Embryonic facial prominence (tissue), 1 donor: ENCODE data around the gene ASCC2.

Experiments used
- DNase-seq: peaks from one replicate; pipeline ENCODE4 v3.0.0-alpha.2; 2016; ENCODE audit errors: extremely low spot score

Gene ASCC2

DNA sequence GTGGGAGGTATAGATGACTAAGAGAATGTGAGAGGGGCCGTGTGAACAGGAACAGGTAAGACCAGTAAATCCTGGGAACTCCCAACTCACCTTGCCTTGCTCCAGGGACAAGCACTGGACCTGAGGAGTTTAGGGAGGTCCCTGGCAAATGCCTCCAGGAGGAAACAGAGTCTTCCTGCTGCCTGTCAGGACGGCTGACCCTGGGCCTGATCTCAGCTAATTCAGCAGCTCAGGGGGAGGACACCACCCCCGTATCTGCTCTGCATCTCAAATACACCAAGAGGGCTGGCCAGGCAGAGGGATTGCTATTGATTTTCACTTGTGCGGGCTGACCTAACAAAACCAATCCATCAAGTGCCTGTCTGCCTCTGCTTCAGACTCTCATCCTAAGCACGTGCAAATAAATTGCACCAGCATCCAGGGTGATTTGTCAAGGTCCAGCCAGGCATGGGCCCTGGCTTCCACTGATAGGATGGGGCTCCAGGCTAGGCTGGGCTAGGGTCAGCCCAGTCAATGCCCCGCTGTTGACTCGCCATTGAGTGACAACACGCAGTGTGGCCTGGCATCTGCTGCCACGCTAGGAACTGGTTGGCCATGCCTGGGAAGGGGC, 50.6 kb downstream of the ASCC2 start:
- DNase-seq, result no peak

DNA sequence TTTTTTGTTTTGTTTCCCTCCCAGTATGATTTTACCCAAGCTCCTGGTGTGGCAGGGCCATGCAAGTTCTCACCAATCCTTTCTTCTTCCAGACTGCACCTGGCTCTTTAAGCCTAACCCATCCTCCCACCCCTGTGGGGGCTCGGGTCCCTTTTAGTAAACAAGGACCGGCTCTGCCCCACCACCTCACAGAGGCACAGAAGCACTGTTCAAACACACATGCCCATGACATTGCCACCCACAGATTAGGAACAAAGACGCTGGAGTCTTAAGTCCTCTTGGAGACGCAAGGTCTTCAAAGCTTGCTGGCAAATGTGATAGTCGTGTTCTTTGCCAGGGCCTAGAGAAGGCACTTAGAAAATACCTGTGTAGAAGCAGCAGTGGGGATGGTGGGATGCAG, 52.0 kb downstream of the ASCC2 start:
- DNase-seq, result no peak

DNA sequence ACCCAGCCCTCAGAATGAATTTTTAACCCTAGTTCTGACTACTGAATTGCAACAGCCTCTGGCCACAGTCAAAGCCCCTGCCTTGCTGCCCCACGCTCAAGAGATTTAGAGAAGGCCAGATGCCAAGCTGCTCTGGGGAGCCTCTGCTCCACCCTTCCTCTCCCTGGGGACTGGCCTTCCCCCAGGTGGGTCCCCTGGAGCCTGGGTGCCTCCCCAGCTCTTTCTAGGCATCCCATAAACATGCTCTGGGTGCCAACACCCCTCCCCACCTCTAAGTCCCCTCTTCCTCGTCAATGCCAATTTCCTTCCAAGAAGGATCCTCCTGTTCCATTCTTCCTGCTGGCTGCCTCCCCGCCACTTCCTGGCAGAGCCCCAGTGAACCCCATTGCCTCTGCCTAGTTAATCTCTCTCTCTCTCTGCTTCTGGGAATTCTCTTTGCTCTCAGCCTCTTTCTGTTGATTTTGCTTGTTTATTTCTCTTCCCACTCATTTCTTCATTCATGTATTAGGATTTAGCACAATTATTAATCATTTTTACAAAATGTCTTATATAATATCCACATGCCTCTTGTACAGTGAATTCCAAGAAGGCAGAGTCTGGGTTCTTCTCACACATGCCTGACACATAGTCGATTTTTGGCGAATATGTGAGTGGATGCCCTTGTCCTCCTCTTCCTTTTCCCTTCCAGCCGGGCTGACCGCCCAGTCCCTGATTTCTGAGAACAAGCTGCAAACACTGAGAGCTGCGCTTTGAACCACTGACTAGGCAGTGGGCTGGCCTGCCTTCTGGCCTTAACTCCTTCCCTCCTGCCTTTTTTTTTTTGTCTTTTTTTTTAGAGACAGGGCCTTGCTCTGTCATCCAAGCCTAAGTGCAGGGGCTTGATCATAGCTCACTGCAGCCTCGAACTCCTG, 53.4 kb downstream of the ASCC2 start:
- DNase-seq, result no peak

DNA sequence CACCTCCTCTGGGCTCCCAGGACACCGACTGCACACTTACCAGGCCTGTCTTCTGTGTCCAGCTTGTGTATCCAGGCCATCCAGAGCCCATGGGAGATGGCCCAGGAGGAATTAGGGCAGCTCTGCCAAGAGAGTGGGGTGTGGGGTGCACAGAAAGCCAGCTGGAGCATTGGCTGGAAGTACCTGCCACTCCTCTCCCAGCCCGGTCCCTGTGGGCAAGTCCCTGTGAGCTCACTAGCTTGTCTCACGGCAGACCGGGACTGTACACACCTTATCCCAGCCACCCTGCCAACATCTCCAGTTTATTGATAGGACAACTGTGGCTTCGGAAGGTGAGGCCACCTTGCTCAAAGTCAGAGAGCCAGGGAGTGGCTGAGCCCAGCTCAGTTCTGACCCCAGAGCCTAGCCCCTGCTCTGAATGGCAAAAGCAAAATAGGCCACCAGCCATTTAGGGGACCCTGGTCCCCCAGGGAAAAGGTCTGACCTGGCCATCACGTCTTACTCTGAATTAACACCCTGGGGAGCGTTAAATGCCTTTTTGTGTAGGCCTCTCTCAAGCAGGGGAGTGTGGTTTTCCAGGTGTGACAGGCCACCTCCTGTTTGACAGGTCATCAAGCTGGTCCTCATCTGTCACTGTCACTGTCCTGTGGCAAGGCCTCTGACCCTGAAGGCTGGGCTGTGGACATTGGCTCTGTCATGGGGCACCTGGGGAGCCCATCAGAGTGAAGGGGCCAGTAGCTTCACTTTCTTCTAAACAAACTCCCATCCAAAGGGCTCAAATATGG, 55.8 kb downstream of the ASCC2 start:
- DNase-seq, result no peak

DNA sequence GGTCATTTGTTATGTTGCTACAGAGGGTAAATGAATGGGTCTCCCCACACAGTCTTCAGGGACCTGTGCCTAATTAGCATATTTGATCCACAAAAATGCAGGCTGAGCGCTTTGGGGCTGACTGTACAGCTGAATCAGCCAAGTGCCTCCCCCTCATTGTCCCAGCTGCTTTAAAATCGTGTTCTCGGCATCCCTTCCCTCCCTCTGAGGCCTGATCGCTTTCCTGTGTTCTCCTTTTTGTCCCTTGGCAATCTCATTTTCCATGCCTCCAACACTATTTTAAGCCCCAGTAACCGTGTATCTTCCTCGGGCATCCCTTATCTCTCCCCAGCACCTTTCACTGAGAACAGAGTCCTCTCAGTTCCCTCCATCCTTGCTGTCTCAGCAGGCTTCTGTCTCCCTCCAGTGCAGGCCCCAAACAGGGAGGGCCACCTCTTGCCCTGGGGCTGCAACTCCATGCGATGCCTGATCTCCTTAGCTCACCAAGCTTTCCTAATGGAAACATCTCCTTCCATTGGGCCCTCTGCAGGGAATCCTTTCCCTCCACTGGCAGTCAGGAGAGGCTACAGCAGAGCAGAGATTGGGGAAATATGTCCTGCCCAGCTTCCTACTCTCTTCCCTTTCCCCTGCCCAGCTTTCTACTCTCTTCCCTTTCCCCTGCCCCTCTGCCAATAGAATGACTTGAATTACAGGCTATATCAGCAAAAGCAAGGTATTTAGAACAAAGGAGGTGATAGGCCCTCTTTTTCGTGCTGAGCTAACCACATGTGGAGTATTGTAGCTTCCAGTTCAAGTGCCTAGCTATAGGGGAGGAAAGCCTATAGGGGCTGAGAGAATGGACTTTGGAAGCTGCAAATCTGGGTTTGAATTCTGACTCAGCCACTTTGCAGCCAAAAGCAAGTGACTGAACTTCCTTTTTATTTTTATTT, 57.1 kb downstream of the ASCC2 start:
- DNase-seq, result no peak

DNA sequence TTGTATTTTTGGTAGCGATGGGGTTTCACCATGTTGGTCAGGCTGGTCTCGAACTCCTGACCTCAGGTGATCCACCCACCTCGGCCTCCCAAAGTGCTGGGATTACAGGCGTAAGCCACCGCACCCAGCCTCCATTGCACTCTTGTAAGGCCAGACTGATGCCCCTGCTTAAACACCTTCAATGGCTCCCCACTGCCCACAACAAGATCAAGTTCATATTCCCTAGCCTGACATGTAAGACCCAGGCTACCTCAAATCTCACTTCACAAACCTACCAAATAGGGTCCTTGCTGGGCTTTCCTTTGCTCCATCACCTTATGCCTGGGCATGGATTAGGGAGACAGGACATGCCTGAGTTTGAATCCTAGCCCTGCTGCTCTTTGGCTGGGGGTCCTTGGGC, 57.9 kb downstream of the ASCC2 start:
- DNase-seq, result no peak

DNA sequence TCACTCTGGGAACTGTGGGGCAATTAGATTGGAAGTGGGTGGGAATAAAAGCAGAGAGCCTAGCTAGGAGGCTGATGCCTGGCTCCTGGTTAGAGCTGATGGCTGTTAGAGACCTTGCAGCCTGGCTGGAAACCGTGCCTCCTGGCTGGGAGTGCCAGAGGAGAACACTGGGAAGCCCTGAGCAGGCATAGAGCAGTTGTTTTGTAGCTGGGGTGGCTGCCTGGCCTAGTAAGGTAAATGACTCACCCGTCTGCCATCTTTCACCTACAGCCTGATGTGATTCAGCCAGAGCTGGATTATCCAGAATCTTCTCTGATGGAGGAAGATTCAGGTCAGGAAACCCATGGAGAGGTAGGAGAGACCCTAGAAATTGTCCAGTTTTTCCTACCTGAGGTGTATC, 64.8 kb downstream of the ASCC2 start:
- no peak for DNase-seq

DNA sequence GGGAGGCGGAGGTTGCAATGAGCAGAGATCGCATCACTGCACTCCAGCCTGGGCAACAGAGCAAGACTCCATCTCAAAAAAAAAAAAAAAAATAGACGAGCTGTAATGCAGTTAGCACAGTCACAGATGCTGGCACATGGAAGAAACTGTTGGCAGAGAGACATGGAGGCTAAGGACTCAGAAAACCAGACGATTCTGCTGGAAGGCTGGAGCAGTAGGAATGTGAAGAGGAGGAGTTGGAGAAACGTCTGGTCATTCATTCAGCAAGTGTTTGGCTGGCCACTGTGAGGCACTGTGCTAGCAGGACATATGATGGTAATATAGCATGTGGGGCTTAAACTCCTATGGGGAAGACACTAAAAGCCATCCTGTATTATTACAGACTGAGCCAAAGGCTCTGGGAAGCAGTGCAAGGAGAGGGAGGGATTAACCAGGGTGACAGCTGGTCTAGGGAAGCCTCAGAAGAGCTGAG, 65.9 kb downstream of the ASCC2 start:
- no peak for DNase-seq

DNA sequence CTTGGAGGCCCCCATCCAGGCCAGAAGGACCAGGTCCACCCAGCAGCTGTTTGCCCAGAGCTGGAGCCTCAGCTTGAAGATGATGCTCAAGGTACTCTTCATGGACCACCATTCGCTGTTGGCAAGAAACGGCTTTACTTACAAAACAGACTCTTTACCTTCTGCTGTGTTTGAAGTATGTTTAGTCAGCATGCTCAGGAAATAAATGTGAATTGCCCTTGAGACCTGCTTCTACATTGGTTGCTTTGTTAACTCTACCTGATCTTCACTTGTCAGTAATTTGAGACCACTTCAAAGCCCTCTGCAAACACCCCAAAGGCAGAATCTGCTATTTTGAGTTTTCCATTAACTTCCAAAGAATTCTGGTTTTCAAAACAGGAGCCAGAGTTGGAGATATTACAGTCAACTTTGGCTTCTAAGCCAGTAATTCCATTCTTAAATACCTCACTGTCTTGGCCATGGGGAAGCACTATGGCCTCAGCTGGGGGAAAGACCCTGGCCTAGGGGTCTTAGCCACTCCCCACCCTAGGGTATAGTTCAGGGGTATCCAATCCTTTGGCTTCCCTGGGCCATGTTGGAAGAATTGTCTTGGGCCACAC, 68.3 kb downstream of the ASCC2 start:
- DNase-seq, result no peak

DNA sequence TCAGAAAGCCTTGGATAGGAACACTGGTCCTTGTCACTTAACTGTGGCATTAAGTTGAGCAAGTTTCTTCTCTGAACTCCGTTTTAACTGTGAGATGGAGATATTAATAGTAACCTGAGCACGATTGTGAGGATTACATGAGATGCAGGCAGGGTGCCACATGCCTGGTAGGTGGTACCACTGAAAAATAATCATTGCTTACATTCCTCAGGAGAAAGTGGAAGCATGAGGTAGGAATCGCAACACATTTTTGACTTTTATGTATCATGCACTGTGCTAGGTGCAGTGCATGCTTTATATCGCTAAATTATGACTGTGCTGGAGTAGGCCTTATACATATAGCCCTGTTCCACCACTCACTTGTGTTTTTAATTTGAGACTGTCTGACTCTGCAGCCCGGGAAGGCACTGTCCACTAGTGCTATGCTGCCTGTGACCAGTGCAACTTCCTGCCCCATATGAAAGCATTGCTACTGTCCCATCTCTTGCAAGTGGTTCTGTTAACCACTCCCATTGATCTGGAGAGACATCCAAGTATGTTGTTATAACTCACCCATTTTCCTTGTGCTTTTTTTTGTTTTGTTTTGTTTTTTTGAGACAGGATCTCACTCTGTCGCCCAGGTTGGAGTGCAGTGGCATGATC, 69.9 kb downstream of the ASCC2 start:
- DNase-seq, result no peak

DNA sequence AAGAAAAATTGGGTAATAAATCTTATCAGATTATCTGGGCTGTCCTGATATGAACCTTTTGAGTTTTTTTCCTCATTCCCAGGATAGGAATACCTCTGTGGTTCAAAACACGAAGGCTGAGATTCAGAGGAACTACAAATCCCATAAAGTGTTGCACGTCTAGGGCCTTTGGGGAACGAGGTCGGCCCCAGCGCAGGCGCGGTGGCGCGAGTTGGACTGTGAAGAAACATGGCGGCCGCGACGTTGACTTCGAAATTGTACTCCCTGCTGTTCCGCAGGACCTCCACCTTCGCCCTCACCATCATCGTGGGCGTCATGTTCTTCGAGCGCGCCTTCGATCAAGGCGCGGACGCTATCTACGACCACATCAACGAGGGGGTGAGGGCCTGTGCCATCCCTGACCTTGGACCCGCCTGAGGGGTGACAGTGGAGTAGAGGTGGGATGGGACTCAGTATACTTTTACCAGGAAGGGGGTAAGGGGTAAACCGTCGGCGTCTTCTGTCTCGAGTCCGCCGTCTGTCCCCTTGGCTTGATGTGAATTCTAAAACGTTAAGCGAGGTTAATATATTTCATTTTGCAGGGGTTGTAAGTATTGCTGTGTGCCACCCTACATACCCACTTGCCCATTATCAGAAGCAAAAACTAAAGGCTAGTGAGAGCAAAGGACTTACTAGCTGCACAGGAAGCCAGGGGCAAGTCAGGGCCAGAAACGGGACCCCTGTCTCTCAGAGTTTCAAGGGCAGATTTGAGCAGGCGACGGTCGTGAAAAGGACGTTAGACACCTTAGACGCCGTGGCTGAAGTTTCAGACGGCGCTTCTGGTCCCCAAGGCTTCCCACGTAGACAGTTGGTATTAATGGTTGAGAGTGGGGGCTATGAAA, 70.7 kb downstream of the ASCC2 start, which contains the start of gene UQCR10:
Gene UQCR10 (plus strand): TSS at position 199 of the 881 bp plus-strand sequence. CDS start 30 bp downstream, at position 229.
- DNase-seq, result peak; percentile 91

DNA sequence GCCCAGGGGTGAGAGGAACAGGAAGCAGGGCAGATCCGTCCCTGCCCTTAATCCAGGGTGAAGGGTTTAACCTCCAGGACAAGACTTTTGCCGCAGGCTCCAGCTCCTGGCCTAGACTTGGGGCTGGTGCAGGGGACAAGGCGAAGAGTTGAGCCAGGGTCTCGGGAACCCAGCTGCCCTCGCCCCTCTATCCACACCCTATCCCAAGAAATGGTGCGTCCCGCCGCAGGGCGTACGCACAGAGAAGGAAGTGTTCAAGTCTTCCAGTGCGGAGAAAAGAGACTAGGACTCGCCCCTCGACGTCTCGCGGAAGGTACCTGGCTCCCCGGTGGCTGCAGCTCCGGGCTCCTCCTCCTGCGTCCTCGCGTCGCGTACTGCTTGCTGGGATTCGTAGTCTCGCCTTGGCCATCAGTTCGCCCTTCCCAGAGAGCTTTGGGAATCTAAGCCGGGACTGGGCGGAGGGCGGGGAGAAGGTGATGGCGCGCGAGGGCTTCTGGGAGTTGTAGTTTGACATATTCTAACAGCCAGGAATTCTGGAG, 71.4 kb downstream of the ASCC2 start, which contains the start of gene ZMAT5:
Gene ZMAT5 (minus strand): TSS at position 376 of the 539 bp plus-strand sequence. CDS start 18,463 bp downstream, outside the sequence.
- peak; percentile 95 for DNase-seq

DNA sequence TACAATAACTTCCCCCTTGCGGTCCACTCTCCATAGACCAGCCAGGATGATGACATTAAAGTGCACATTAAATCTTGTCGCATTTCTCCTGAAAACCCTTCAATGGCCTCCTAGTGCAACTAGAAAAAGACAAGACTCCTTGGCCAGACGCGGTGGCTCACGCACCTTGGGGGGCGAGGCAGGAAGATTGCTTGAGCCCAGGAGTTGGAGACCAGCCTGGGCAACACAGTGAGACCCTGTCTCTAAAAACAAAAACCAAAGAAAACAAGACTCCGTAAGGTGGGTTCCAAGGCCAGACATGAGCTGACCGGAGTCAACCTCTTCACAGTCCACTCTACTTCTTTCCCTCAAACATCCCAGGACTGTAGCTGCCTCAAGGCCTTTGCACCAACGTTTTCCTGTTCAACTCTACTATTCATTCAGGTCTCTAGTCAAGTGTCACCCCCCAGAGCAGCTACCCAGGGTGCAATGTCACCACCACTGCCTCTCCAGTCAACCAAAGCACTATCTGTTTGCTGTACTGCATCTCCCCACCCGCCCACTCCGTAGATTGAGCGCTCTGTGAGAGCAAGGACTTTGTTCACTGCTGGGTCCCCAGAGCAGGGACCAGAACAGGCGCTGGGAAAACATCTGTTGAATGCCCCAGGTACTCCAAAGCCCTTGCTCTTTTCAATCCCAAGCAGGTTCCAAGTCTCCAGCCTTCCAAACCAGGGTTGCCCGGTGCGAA, 72.0 kb downstream of the ASCC2 start:
- DNase-seq, result no peak

DNA sequence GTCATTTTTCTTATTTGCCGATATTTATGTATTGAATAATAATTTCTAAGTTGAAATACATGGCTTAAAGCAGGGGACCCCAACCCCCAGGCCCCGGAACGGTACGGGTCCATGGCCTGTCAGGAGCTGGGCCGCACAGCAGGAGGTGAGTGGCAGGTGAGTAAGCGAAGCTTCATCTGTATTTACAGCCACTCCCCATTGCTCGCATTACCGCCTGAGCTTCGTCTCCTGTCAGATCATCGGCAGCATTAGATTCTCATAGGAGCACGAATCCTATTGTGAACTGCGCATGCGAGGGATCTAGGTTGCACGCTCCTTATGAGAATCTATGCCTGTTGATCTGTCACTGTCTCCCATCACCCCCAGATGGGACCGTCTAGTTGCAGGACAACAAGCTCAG, 75.8 kb downstream of the ASCC2 start:
- DNase-seq, result no peak

DNA sequence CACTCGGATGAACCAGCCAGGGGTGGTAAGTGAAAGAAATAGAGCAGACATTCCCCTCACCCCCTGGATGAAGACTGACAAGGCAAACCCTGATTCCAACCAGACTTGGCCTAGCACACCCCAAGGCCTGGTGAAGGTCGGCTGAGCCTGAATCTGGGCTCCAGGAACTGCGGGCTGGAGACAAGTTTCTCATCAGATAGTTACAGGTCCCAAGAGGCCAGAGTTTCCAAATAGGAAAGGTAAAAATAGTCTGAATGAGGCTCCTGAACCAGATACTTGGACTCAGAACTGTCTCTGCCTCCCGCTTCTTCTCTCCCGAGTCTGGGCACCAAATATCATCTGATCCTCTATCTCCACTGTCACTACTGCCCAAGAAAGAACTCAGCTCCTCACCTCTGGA, 79.1 kb downstream of the ASCC2 start:
- no peak for DNase-seq

DNA sequence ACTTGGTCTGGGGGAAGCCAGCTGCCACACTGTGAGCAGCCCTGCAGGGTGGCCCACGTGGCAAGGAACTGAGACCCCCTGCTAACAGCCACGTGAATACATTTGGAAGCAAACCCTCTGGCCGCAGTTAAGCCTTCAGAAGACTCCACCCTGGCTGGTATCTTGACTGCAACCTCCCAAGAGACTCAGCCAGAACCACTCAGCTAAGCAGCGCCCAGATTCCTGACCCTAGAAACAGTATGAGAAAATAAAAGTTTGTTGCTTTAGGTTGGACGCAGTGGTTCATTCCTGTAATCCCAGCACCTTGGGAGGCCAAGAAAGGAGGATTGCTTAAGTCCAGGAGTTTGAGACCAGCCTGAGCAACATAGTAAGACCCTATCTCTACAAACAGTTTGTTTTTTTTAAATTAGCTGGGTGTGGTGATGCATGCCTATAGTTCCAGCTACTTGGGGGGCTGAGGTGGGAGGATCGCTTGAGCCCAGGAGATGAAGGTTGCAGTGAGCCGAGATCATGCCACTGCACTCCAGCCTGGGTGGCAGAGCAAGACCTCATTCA, 79.9 kb downstream of the ASCC2 start:
- DNase-seq, result no peak

DNA sequence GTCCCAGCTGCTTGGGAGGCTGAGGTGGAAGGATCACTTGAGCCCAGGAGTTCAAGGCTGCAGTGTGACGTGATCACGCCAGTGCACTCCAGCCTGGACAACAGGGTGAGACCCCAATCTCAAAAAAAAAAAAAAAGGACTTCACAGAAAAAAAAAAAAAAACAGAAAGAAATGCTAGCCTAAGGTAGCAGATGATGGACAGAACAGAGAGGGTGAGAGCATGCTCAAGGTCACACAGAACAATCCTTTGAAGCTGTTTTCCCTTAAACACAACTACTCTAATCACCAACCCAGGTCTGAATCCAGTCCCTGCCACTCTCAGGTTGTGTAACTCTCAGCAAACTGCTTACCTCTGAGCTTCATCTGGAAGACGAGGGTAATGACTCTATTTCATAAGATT, 81.0 kb downstream of the ASCC2 start:
- DNase-seq, result no peak

DNA sequence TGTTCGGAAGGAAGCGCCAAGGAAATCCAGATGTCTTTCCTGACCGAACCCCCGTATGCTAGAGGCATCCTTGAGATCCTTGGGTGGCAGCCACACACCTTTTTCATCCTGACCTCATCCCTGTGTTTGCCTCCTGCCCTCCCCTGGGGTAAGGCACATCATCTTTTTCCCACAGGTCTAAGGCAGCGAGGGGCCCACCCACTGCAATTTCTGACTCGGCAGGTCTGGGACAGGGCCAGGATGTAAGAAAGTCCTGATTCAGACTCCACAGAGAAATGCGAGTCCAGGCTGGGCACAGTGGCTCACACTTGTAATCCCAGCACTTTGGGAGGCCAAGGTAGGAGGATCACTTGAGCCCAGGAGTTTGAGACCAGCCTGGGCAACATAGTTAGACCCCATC, 81.7 kb downstream of the ASCC2 start:
- no peak for DNase-seq
